ENCODE measurements around the gene EXD3.
A peak's percentile ranks its signal among the peaks of the same experiment; 100 is the strongest.
"Not testable (repeated sequence)": the region's sequence is repeated elsewhere in the genome, so short reads cannot be mapped to it uniquely, and the experiment has no call there.

The EXD3 gene

DNA sequence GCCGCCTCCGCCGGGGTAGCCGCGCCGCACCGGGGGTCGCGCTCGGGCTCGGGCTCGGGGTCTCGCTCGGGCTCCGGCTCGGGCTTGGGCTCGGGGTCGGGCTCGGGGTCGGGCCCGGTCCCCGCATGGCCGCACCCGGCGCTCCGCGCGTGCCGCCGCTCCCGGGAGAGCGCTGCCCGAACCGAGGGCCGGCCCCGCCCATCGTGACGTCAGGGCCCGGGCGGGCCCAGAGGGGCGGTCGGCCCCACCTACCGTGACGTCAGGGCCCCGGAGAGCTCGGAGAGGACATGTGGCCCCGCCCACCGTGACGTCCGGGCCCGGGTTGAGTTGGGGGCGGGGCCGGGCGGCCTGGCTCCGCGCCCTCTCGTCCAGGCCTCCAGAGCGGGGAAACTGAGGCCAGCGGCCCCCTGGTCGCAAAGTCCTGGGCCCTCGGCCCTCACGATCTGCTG is 36.2 kb upstream of the EXD3 start, which contains the start of gene NSMF:
Gene NSMF (minus strand): TSS at position 183 of the 449 bp plus-strand sequence. CDS start 232 bp downstream, outside the sequence.
- peak; percentile 96 for DNase-seq (ENCODE audit: low spot score)

DNA sequence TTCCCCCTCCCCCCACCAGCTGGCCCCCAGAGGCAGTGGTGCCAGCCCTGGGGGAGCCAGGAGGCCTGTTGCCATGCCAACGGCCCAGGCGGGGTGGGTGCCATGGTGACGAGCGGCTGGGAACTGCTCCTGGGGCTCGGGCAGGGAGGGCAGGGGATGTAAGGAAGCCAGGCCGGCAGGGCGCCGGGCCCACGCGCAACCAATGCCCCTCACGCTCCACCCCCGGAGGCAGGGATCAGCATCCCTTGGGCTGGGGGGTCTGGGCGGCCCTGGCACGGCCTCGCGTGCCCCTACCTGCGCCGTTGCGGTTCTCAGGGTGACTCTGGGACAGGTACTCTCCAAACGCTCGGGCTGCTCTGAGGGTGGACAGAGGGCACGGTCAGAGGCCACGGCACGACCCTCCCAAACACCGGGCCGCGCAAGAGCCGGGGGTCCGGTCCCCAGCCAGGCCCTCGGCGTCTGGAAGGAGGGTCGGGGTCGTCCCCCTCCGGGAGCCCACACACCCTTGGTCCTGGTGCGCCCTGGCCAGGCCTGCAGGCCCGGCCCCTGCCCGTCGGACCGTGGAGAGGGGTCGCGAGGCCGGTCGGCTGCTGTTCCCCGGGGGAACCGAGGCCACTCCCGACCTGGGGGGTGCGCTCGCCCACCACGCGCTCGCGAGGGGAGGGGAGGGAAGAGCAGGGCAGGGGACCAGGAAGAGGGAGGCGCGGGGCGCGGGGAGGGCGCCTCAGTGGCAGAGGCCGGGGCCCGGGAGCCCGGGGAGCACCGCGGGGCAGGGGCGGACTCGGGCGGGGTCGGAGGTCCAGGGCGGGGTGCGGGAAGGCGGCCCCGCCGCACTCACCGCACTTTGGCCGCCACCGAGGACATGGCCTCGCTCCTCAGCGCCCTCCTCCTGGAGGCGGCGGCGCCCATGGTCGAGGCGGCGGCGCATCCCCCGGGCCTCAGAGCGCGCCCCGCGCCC is 35.5 kb upstream of the EXD3 start:
- no peak for DNase-seq (ENCODE audit: low spot score)

DNA sequence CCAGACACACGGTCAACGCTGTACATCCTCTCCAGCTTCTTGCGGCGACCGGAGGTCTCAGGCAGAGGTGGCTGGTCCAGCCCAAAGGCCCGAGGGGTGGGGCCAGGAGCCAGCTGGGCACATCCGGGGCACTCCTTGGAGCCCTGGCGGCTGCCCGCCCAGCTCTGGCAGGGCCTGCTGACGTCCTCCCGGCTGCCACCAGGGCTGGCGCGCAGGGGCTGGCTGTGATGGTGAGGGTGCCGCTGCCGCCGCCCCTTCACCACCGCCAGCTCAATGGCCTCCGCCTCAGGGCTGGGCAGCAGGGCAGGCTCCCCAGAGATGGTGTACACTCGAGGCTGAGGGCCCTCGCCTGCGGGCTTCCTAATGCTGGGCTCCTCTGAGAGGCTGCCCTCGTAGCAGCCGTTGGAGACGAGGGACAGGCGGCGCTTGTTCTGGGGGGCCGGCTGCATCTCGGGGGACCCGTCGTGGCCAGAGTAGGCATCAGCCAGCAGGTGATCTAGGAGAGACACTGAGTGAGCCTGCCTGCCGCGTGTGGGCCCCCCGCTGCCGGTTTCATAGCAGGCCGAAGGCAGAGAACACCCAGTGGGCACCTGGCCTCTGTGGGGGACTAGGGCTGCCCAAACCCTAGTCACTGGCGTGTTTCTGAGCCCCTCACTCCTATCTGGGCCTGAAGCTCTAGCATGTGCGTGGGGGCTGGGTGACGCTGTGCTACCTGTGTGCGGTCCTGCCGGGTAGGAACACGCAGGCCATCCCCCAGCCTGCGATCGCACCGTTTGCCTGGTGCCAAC is 34.6 kb upstream of the EXD3 start:
- no peak for DNase-seq (ENCODE audit: low spot score)

- no peak for DNase-seq (ENCODE audit: low spot score)
These were observed 34.0 kb upstream of the EXD3 start for GRCh38 chr9:137456864-137457405.

- DNase-seq (ENCODE audit: low spot score), result no peak
These were observed 33.3 kb upstream of the EXD3 start for GRCh38 chr9:137456061-137456863.

GRCh38 chr9:137455359-137455991 is 32.5 kb upstream of the EXD3 start:
- DNase-seq (ENCODE audit: low spot score), result no peak

GRCh38 chr9:137454597-137455358 is 31.8 kb upstream of the EXD3 start:
- DNase-seq (ENCODE audit: low spot score), result no peak

- DNase-seq (ENCODE audit: low spot score), result no peak
These were observed 31.2 kb upstream of the EXD3 start for GRCh38 chr9:137454145-137454596.

- DNase-seq (ENCODE audit: low spot score), result no peak
These were observed 30.7 kb upstream of the EXD3 start for GRCh38 chr9:137453643-137454081.

GRCh38 chr9:137452761-137453642 is 30.0 kb upstream of the EXD3 start:
- no peak for DNase-seq (ENCODE audit: low spot score)

GRCh38 chr9:137452006-137452760 is 29.2 kb upstream of the EXD3 start:
- DNase-seq (ENCODE audit: low spot score), result no peak

- not testable (repeated sequence) for DNase-seq (ENCODE audit: low spot score)
These were observed 28.5 kb upstream of the EXD3 start for GRCh38 chr9:137451264-137452005.

GRCh38 chr9:137450539-137451222 is 27.7 kb upstream of the EXD3 start:
- DNase-seq (ENCODE audit: low spot score), result not testable (repeated sequence)

GRCh38 chr9:137449931-137450538 is 27.1 kb upstream of the EXD3 start:
- DNase-seq (ENCODE audit: low spot score), result no peak

DNA sequence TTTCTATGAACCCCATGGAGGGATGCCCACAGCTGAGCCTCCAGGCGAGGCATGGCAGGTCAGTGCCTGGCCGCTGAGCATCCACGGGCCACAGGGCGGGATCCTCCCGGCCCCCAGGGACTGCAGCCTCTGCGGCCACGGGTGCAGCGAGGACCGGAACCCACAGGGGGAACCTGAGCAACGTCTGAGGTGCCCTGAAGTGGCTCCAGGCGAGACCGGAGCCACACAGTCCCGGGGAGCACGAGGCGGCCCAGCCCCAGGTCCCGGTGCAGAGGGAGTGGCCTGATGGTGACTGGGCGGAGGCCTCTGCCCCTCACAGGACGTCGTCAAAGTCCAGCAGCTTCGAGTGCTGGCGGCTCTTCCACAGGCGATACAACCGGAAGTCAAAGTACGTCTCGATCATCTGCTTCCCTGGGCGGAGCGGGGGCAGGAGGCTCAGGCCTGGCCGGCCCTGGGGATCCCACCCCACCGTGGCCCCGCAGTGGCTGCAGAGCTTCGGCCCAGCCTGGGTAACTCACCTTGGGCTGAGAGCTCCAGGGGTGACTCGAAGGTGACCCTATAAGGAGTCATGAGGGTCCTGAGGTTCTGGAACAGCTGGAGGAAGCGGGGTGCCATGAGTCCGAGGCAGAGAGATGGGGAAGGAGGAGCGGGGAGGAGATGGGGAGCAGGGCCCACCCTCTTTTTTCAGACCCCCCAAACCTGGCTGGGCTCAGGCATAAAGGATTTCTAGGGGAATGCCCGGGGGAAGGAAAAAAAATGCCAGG is 26.3 kb upstream of the EXD3 start:
- no peak for DNase-seq (ENCODE audit: low spot score)

DNA sequence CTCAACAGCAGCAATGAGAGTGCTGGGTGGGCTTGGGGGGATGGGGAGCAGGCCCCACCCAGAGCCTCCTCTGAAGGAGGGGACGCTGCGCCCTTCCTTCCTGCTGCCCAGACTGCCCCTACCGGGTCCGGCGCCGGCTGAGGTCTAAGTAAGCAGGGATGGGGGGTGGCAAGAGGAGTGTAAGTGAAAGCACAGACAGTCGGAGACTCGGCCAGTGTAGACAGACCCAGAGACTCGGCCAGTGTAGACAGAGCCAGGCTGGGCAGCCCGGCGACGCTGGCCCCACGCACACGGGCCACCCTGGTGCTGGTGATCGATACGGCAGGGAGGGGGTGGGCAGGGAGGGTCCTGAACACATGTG is 25.6 kb upstream of the EXD3 start:
- no peak for DNase-seq (ENCODE audit: low spot score)
